ENCODE data around the gene GGA2. TPM values are rescaled to one million over a fixed set of nuclear protein-coding genes. Genes with fewer than 3 reads are reported as not detected.

The GGA2 gene
- total RNA-seq, 1 donor from 2014 or later = 40.4 TPM

GRCh38 chr16:23420011-23420410 is 90.3 kb downstream of the GGA2 start:
- no peak for DNase-seq (ENCODE audit: low spot score)
- H3K27me3 Mint-ChIP-seq (ENCODE audit: low read depth) = no peaks in the 10 kb centered on the region
- H3K27ac Mint-ChIP-seq (ENCODE audit: unreplicated experiment) = peak overlapping the region; percentile 61
- TF ChIP-seq CTCF (IDR thresholded peaks at IDR 0.05) = no peak
- H3K4me1 Mint-ChIP-seq (ENCODE audit: low read depth) = peaks cover 29% of the 10 kb centered on the region
- peaks cover 23% of the 10 kb centered on the region for H3K36me3 Mint-ChIP-seq (ENCODE audit: low read depth)
- no peaks in the 10 kb centered on the region for H3K9me3 Mint-ChIP-seq (ENCODE audit: low read depth)
- H3K4me3 Mint-ChIP-seq (ENCODE audit: unreplicated experiment) = no peak overlapping the region

GRCh38 chr16:23416816-23417215 is 93.5 kb downstream of the GGA2 start:
- H3K27me3 Mint-ChIP-seq (ENCODE audit: low read depth) = no peaks in the 10 kb centered on the region

GRCh38 chr16:23414731-23415130 is 95.6 kb downstream of the GGA2 start:
- no peak for DNase-seq (ENCODE audit: low spot score)
- H3K4me3 Mint-ChIP-seq (ENCODE audit: unreplicated experiment) = no peak overlapping the region
- H3K27ac Mint-ChIP-seq (ENCODE audit: unreplicated experiment) = no peak overlapping the region
- H3K9me3 Mint-ChIP-seq (ENCODE audit: low read depth) = no peaks in the 10 kb centered on the region
- TF ChIP-seq CTCF (IDR thresholded peaks at IDR 0.05) = no peak
- peaks cover 32% of the 10 kb centered on the region for H3K36me3 Mint-ChIP-seq (ENCODE audit: low read depth)
- no peaks in the 10 kb centered on the region for H3K27me3 Mint-ChIP-seq (ENCODE audit: low read depth)
- H3K4me1 Mint-ChIP-seq (ENCODE audit: low read depth) = peaks cover 8% of the 10 kb centered on the region

More at GRCh38 chr16:23416816-23417215, 93.5 kb downstream of the GGA2 start:
- Mint-ChIP-seq H3K27ac (ENCODE audit: unreplicated experiment) (no peak overlapping the region), H3K36me3 (ENCODE audit: low read depth) (peaks cover 30% of the 10 kb centered on the region), H3K9me3 (ENCODE audit: low read depth) (no peaks in the 10 kb centered on the region), H3K4me3 (ENCODE audit: unreplicated experiment) (no peak overlapping the region), H3K4me1 (ENCODE audit: low read depth) (peaks cover 10% of the 10 kb centered on the region)
- DNase-seq (ENCODE audit: low spot score) = no peak
- TF ChIP-seq CTCF (IDR thresholded peaks at IDR 0.05) = no peak

Other genes with a start within 250 kb of the GGA2 start
- not detected in 3 replicates for gene SCNN1B, start 208.2 kb downstream of the GGA2 start, total RNA-seq
- gene COG7, start 57.3 kb downstream of the GGA2 start, total RNA-seq = 17.7 to 27.5 TPM (median 19.6 TPM) in 3 replicates
- gene EARS2, start 46.9 kb upstream of the GGA2 start, total RNA-seq = 13.3 to 21.4 TPM (median 13.9 TPM) in 3 replicates
- 103 to 107 TPM (median 105 TPM) in 3 replicates for gene UBFD1, start 47.2 kb upstream of the GGA2 start, total RNA-seq
- gene NDUFAB1, start 85.8 kb upstream of the GGA2 start, total RNA-seq = 62.5 to 79.2 TPM (median 62.6 TPM) in 3 replicates
- gene PALB2, start 130.8 kb upstream of the GGA2 start, total RNA-seq = 8.4 to 13.2 TPM (median 8.7 TPM) in 3 replicates
- 65.9 to 69.8 TPM (median 68.0 TPM) in 3 replicates for gene DCTN5, start 131.0 kb upstream of the GGA2 start, total RNA-seq
- 6.2 to 14.5 TPM (median 14.2 TPM) in 3 replicates for gene PLK1, start 168.4 kb upstream of the GGA2 start, total RNA-seq
- not detected in 3 replicates for gene ERN2, start 202.7 kb upstream of the GGA2 start, total RNA-seq
- not detected in 3 replicates for gene CHP2, start 244.5 kb upstream of the GGA2 start, total RNA-seq